Liver (tissue), 9 donors: Measurements from ENCODE around the gene RFNG. TPM values are rescaled to one million over a fixed set of nuclear protein-coding genes. Genes with fewer than 3 reads are reported as not detected.
A peak's percentile ranks its signal among the peaks of the same experiment; 100 is the strongest.

Source experiments
- DNase-seq: peaks from one replicate; pipeline ENCODE4 v3.0.0-alpha.2; 2017; ENCODE audit warnings: low spot score
- H3K27ac ChIP-seq, 2 donors: one replicate each; pipeline ENCODE4 v1.7.0; 2013; ENCODE audit warnings: inconsistent platforms in 2 of 2, low read length in 2 of 2, control low read depth in 1 of 2, low read depth in 1 of 2, mild to moderate bottlenecking in 1 of 2
- H3K27me3 ChIP-seq, 4 donors: one replicate each; pipeline versions ENCODE4 v1.6.1 to v1.7.0; 2013; ENCODE audit warnings: low read length in 3 of 4, inconsistent platforms in 1 of 4, mild to moderate bottlenecking in 1 of 4, moderate library complexity in 1 of 4; ENCODE audit not compliant: control insufficient read depth in 4 of 4, insufficient read depth in 4 of 4
- H3K36me3 ChIP-seq, 4 donors: one replicate each; pipeline versions ENCODE4 v1.6.1 to v1.7.0; 2013; ENCODE audit warnings: low read length in 3 of 4, mild to moderate bottlenecking in 3 of 4, low read depth in 1 of 4, moderate library complexity in 1 of 4; ENCODE audit not compliant: control insufficient read depth in 4 of 4, insufficient read depth in 3 of 4
- H3K4me1 ChIP-seq, 4 donors: one replicate each; pipeline versions ENCODE4 v1.6.1 to v1.7.0; 2013; ENCODE audit warnings: low read length in 3 of 4, mild to moderate bottlenecking in 3 of 4, moderate library complexity in 1 of 4; ENCODE audit not compliant: control insufficient read depth in 4 of 4, insufficient read depth in 4 of 4
- H3K4me3 ChIP-seq, 3 donors: one replicate each; pipeline versions ENCODE4 v1.6.1 to v1.7.0; 2013; ENCODE audit warnings: low read length in 3 of 3, control low read depth in 1 of 3, low read depth in 1 of 3, mild to moderate bottlenecking in 1 of 3
- H3K9ac ChIP-seq, 2 donors: one replicate each; pipeline ENCODE4 v1.7.0; 2013; ENCODE audit warnings: low read length in 2 of 2, mild to moderate bottlenecking in 2 of 2, moderate library complexity in 2 of 2, control low read depth in 1 of 2, low read depth in 1 of 2
- H3K9me3 ChIP-seq, 4 donors: one replicate each; pipeline versions ENCODE4 v1.6.1 to v1.7.0; 2013; ENCODE audit warnings: low read length in 3 of 4; ENCODE audit not compliant: control insufficient read depth in 4 of 4
- ATF3 ChIP-seq: IDR thresholded peaks from 2 replicates; pipeline ENCODE4 v1.6.1; 2016; ENCODE audit warnings: antibody characterized with exemption
- CTCF ChIP-seq: fragments of 150-350 bp; IDR thresholded peaks from 2 replicates; pipeline ENCODE4 v1.5.1; 2017; ENCODE audit warnings: improper control_type of control experiment, low read depth, low read length; ENCODE audit not compliant: missing input control
- EGR1 ChIP-seq, 2 donors: IDR thresholded peaks; 2 replicates each; pipeline ENCODE4 v1.6.1; 2016 to 2018; ENCODE audit warnings: antibody characterized with exemption in 2 of 2, low read depth in 2 of 2
- FOXA1 ChIP-seq: IDR thresholded peaks from 2 replicates; pipeline ENCODE4 v1.6.1; 2016; ENCODE audit warnings: antibody characterized with exemption
- FOXA2 ChIP-seq: IDR thresholded peaks from 2 replicates; pipeline ENCODE4 v1.6.1; 2016; ENCODE audit warnings: antibody characterized with exemption
- GABPA ChIP-seq, 2 donors: IDR thresholded peaks in 1 of 2; conservative IDR thresholded peaks in 1 of 2; 2 replicates each; pipeline ENCODE4 v1.6.1; 2016; ENCODE audit warnings: antibody characterized with exemption in 2 of 2, mild to moderate bottlenecking in 1 of 2, moderate library complexity in 1 of 2
- HNF4A ChIP-seq, 2 donors: conservative IDR thresholded peaks; 2 replicates each; pipeline ENCODE4 v1.6.1; 2016; ENCODE audit warnings: antibody characterized with exemption in 2 of 2, mild to moderate bottlenecking in 2 of 2
- HNF4G ChIP-seq: IDR thresholded peaks from 2 replicates; pipeline ENCODE4 v1.6.1; 2016; ENCODE audit warnings: antibody characterized with exemption
- JUND ChIP-seq, 2 donors: IDR thresholded peaks; 2 replicates each; pipeline ENCODE4 v1.6.1; 2016; ENCODE audit warnings: antibody characterized with exemption in 2 of 2
- NR2F2 ChIP-seq: IDR thresholded peaks from 2 replicates; pipeline ENCODE4 v1.6.1; 2016; ENCODE audit warnings: antibody characterized with exemption
- RAD21 ChIP-seq, 2 donors: IDR thresholded peaks; 2 replicates each; pipeline ENCODE4 v1.6.1; 2016; ENCODE audit warnings: antibody characterized with exemption in 2 of 2, mild to moderate bottlenecking in 2 of 2
- RXRA ChIP-seq, 2 donors: IDR thresholded peaks; 2 replicates each; pipeline ENCODE4 v1.6.1; 2017 to 2018; ENCODE audit warnings: antibody characterized with exemption in 2 of 2, mild to moderate bottlenecking in 1 of 2
- SP1 ChIP-seq: IDR thresholded peaks from 2 replicates; pipeline ENCODE4 v1.6.1; 2018; ENCODE audit warnings: antibody characterized with exemption, mild to moderate bottlenecking
- TAF1 ChIP-seq: conservative IDR thresholded peaks from 2 replicates; pipeline ENCODE4 v1.6.1; 2016; ENCODE audit warnings: antibody characterized with exemption, mild to moderate bottlenecking
- YY1 ChIP-seq: IDR thresholded peaks from 2 replicates; pipeline ENCODE4 v1.6.1; 2016; ENCODE audit warnings: antibody characterized with exemption, mild to moderate bottlenecking
- WGBS: extraction: QIAGEN DNeasy Blood & Tissue Kit; methylation state at CpG from one replicate; pipeline ENCODE4 v1.1.7; 2013; 5-methylcytosine and 5-hydroxymethylcytosine counted together
- polyA plus RNA-seq, 2 donors: library from polyadenylated mRNA; stranded (reverse) in 1 of 2; unstranded in 1 of 2; fragments of 200-250 nt in 1 of 2; fragments of >200 nt in 1 of 2; fragmentation: Nextera tagmentation in 1 of 2; extraction: Ambion mirVana in 1 of 2; gene quantifications; one replicate each; pipeline versions ENCODE4 v1.2.1 to v1.2.3, GENCODE V29; 2013 to 2015
- total RNA-seq, 2 donors: library from RNA; depleted of rRNA; stranded (reverse); fragments of >200 nt; gene quantifications; one replicate each; pipeline ENCODE4 v1.2.3, GENCODE V29; 2014
- TF ChIP-seq, protein P1 (sequence below): IDR thresholded peaks from 2 replicates; pipeline ENCODE4 v1.6.1; 2016; ENCODE audit warnings: antibody characterized with exemption
- TF ChIP-seq, protein P2 (sequence below): IDR thresholded peaks from 2 replicates; pipeline ENCODE4 v1.6.1; 2016; ENCODE audit warnings: antibody characterized with exemption, mild to moderate bottlenecking
- TF ChIP-seq, protein P3 (sequence below): IDR thresholded peaks from 2 replicates; pipeline ENCODE4 v1.6.1; 2016; ENCODE audit warnings: antibody characterized with exemption
- donor health status: healthy.
- donor health status: healthy.
- donor health status: healthy.
- donor health status: healthy.
- donor health status: healthy.

The RFNG gene
- total and polyA plus RNA-seq, 4 donors, result 15.0 to 36.0 (median 23.4) TPM

GRCh38 chr17:82084373-82085030 is 32.9 kb upstream of the RFNG start:
- Histone ChIP-seq H3K4me1 (peaks cover 0 to 19% (median 7%) of the 10 kb centered on the region in 4 donors), H3K27ac (no peak overlapping the region), H3K36me3 (peaks cover 44 to 86% (median 66%) of the 10 kb centered on the region in 4 donors), H3K27me3 (no peaks in the 10 kb centered on the region), H3K9me3 (no peaks in the 10 kb centered on the region), H3K4me3 (no peak overlapping the region), H3K9ac (no peak overlapping the region)
- TF ChIP-seq HNF4A (conservative IDR thresholded peaks at IDR 0.05), result no peak
- no peak for TF ChIP-seq NR2F2
- no peak for TF ChIP-seq FOXA2
- no peak for TF ChIP-seq CTCF
- no peak for TF ChIP-seq JUND (IDR thresholded peaks at IDR 0.05)
- no peak for TF ChIP-seq GABPA (IDR thresholded peaks at IDR 0.05 in 1 of 2, conservative IDR thresholded peaks at IDR 0.05 in 1 of 2)
- 93% methylated on average over 31 of the region's 31 CpGs for WGBS
- DNase-seq, result no peak

DNA sequence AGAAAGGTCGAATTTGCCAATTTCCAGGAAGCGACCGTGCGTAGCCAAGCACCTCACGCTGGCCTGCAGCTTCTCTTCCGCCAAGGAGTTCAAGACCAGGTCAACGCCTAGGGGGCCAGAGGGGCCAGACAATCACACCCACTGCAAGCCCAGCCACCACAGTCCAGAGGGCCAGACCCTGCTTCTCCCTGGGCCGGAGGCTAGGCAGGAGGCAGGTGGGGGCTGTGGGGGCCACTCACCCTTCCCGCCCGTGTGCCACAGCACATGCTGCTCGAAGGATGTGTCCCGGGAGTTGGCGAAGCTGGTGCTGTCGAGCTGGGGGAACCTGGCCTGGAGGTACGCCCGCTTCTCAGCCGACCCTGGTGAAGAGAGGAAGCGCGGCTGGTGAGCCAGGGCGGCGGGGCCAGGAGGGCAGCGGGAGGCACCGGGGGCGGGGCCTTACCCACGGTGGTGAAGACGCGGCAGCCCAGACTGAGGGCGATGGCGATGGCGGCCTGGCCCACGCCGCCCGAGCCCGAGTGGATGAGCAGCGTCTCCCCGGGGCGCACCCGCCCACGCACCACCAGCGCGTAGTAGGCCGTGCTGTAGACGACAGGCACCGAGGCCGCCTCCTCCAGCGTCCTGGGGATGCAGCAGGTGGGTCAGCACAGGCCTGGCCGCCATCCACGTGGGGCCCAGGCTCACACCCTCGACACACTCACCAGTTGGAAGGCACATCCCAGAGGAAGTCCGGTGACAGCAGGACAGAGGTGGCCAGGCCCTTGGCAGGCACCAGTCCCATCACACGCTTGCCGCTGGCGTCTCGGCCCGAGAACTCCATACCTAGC is 32.1 kb upstream of the RFNG start:
- 85% methylated on average over 55 of the region's 55 CpGs for WGBS
- no peak for DNase-seq
- Histone ChIP-seq H3K4me1 (peaks cover 0 to 15% (median 7%) of the 10 kb centered on the region in 4 donors), H3K4me3 (no peak overlapping the region), H3K27ac (peak overlapping the region in 1 of 2 donors; percentile 28), H3K9me3 (no peaks in the 10 kb centered on the region), H3K9ac (no peak overlapping the region), H3K27me3 (no peaks in the 10 kb centered on the region), H3K36me3 (peaks cover 45 to 82% (median 67%) of the 10 kb centered on the region in 4 donors)
- TF ChIP-seq FOXA2, result no peak
- no peak for TF ChIP-seq CTCF
- TF ChIP-seq NR2F2, result no peak
- no peak for TF ChIP-seq RAD21 (IDR thresholded peaks at IDR 0.05)
- no peak for TF ChIP-seq YY1
- no peak for TF ChIP-seq TAF1
- no peak for TF ChIP-seq EGR1 (IDR thresholded peaks at IDR 0.05; ENCODE audit: low read depth in 2 of 2)
- TF ChIP-seq HNF4G, result no peak
- no peak for TF ChIP-seq JUND (IDR thresholded peaks at IDR 0.05)
- TF ChIP-seq, protein P1, sequence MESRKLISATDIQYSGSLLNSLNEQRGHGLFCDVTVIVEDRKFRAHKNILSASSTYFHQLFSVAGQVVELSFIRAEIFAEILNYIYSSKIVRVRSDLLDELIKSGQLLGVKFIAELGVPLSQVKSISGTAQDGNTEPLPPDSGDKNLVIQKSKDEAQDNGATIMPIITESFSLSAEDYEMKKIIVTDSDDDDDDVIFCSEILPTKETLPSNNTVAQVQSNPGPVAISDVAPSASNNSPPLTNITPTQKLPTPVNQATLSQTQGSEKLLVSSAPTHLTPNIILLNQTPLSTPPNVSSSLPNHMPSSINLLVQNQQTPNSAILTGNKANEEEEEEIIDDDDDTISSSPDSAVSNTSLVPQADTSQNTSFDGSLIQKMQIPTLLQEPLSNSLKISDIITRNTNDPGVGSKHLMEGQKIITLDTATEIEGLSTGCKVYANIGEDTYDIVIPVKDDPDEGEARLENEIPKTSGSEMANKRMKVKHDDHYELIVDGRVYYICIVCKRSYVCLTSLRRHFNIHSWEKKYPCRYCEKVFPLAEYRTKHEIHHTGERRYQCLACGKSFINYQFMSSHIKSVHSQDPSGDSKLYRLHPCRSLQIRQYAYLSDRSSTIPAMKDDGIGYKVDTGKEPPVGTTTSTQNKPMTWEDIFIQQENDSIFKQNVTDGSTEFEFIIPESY, result no peak
- TF ChIP-seq RXRA (IDR thresholded peaks at IDR 0.05), result no peak
- TF ChIP-seq HNF4A (conservative IDR thresholded peaks at IDR 0.05), result no peak
- TF ChIP-seq, protein P2, sequence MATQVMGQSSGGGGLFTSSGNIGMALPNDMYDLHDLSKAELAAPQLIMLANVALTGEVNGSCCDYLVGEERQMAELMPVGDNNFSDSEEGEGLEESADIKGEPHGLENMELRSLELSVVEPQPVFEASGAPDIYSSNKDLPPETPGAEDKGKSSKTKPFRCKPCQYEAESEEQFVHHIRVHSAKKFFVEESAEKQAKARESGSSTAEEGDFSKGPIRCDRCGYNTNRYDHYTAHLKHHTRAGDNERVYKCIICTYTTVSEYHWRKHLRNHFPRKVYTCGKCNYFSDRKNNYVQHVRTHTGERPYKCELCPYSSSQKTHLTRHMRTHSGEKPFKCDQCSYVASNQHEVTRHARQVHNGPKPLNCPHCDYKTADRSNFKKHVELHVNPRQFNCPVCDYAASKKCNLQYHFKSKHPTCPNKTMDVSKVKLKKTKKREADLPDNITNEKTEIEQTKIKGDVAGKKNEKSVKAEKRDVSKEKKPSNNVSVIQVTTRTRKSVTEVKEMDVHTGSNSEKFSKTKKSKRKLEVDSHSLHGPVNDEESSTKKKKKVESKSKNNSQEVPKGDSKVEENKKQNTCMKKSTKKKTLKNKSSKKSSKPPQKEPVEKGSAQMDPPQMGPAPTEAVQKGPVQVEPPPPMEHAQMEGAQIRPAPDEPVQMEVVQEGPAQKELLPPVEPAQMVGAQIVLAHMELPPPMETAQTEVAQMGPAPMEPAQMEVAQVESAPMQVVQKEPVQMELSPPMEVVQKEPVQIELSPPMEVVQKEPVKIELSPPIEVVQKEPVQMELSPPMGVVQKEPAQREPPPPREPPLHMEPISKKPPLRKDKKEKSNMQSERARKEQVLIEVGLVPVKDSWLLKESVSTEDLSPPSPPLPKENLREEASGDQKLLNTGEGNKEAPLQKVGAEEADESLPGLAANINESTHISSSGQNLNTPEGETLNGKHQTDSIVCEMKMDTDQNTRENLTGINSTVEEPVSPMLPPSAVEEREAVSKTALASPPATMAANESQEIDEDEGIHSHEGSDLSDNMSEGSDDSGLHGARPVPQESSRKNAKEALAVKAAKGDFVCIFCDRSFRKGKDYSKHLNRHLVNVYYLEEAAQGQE, result no peak
- no peak for TF ChIP-seq ATF3
- TF ChIP-seq, protein P3, sequence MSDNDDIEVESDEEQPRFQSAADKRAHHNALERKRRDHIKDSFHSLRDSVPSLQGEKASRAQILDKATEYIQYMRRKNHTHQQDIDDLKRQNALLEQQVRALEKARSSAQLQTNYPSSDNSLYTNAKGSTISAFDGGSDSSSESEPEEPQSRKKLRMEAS, result no peak
- no peak for TF ChIP-seq SP1
- no peak for TF ChIP-seq FOXA1
- no peak for TF ChIP-seq GABPA (IDR thresholded peaks at IDR 0.05 in 1 of 2, conservative IDR thresholded peaks at IDR 0.05 in 1 of 2)
